ENCODE results near the gene TRIM15.

Gene TRIM15

DNA sequence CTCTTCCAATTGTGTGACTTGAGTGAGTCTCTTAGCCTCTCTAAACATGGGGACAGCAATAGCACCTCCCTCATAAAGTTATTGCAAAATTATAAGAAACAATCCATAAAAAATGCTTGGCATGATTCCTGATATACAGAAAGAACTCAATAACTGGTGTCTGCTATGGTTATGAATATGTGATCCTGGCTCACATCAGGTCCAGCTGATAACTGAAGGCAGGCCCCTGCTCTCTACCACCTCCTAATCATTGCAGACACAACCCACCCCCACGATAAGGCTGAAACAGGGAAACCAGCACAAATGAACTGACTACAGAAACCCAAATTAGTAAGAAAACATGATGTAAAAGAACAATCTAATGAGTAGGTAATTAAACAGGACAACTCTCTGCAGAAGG lies 5.4 kb downstream of the TRIM15 start:
- H3K4me3 ChIP-seq (ENCODE audit: low read length in 2 of 2), result no peak overlapping the region
- H2BK15ac ChIP-seq (ENCODE audit: low read length), result no peak overlapping the region
- H3K9me3 ChIP-seq (replicated peaks in 1 of 2; ENCODE audit: control insufficient read depth in 2 of 2, insufficient read depth in 1 of 2, low read depth in 1 of 2, low read length in 2 of 2), result no peaks in the 10 kb centered on the region
- no peak for DNase-seq (ENCODE audit: low spot score)
- H3K18ac ChIP-seq (ENCODE audit: low read length), result no peak overlapping the region
- no peak overlapping the region for H3K4me2 ChIP-seq (ENCODE audit: insufficient read depth, low read length, poor library complexity, severe bottlenecking)
- H2AK5ac ChIP-seq (ENCODE audit: low read depth, low read length), result no peak overlapping the region
- H2BK120ac ChIP-seq (ENCODE audit: low read depth, low read length), result no peak overlapping the region
- H3K14ac ChIP-seq (ENCODE audit: low read length), result no peak overlapping the region
- H3K23ac ChIP-seq (ENCODE audit: low read depth, low read length, poor library complexity), result no peak overlapping the region
- H3K27ac ChIP-seq (replicated peaks; ENCODE audit: low read length), result no peak overlapping the region
- WGBS, 2 donors (ENCODE audit: extremely low coverage in 2 of 2, insufficient read length in 2 of 2, insufficient replicate concordance in 1 of 2), result no CpG with 5 or more reads among the region's 1 CpG
- H4K8ac ChIP-seq (ENCODE audit: low read depth, low read length), result no peak overlapping the region
- H2BK5ac ChIP-seq (ENCODE audit: low read length), result no peak overlapping the region
- no peak overlapping the region for H2BK12ac ChIP-seq (ENCODE audit: low read length)
- H3K4me1 ChIP-seq (ENCODE audit: control insufficient read depth in 2 of 2, insufficient read depth in 1 of 2, low read depth in 1 of 2, low read length in 2 of 2), result peaks cover 0 to 2% of the 10 kb centered on the region in 2 donors
- H3K9ac ChIP-seq (ENCODE audit: low read depth, low read length, poor library complexity), result no peak overlapping the region
- H3K4ac ChIP-seq (ENCODE audit: low read length), result no peak overlapping the region
- no peaks in the 10 kb centered on the region for H3K36me3 ChIP-seq (replicated peaks in 1 of 2; ENCODE audit: control insufficient read depth in 2 of 2, insufficient read depth in 2 of 2, low read length in 2 of 2)
- H3K27me3 ChIP-seq (ENCODE audit: control insufficient read depth in 3 of 3, insufficient read depth in 3 of 3, low read depth in 1 of 3, low read length in 3 of 3), result peaks cover 0 to 70% (median 25%) of the 10 kb centered on the region in 3 experiments
- H4K91ac ChIP-seq (ENCODE audit: low read depth, low read length, poor library complexity), result no peak overlapping the region
- no peaks in the 10 kb centered on the region for H3K79me1 ChIP-seq (ENCODE audit: low read depth, low read length)
- no peak overlapping the region for H2AFZ ChIP-seq (ENCODE audit: low read length)

- Histone ChIP-seq H3K4me2 (ENCODE audit: insufficient read depth, low read length, poor library complexity, severe bottlenecking) (no peak overlapping the region), H3K4me3 (ENCODE audit: low read length in 2 of 2) (no peak overlapping the region), H2AK5ac (ENCODE audit: low read depth, low read length) (no peak overlapping the region), H3K27ac (replicated peaks; ENCODE audit: low read length) (no peak overlapping the region), H3K79me1 (ENCODE audit: low read depth, low read length) (no peaks in the 10 kb centered on the region), H2BK5ac (ENCODE audit: low read length) (no peak overlapping the region), H3K36me3 (replicated peaks in 1 of 2; ENCODE audit: control insufficient read depth in 2 of 2, insufficient read depth in 2 of 2, low read length in 2 of 2) (no peaks in the 10 kb centered on the region), H4K8ac (ENCODE audit: low read depth, low read length) (no peak overlapping the region), H3K18ac (ENCODE audit: low read length) (no peak overlapping the region), H3K4ac (ENCODE audit: low read length) (no peak overlapping the region), H3K9ac (ENCODE audit: low read depth, low read length, poor library complexity) (no peak overlapping the region), H2BK12ac (ENCODE audit: low read length) (no peak overlapping the region), H2AFZ (ENCODE audit: low read length) (no peak overlapping the region), H3K23ac (ENCODE audit: low read depth, low read length, poor library complexity) (no peak overlapping the region), H3K4me1 (ENCODE audit: control insufficient read depth in 2 of 2, insufficient read depth in 1 of 2, low read depth in 1 of 2, low read length in 2 of 2) (peaks cover 0 to 2% of the 10 kb centered on the region in 2 donors), H2BK15ac (ENCODE audit: low read length) (no peak overlapping the region), H2BK120ac (ENCODE audit: low read depth, low read length) (no peak overlapping the region), H4K91ac (ENCODE audit: low read depth, low read length, poor library complexity) (no peak overlapping the region), H3K14ac (ENCODE audit: low read length) (no peak overlapping the region), H3K9me3 (replicated peaks in 1 of 2; ENCODE audit: control insufficient read depth in 2 of 2, insufficient read depth in 1 of 2, low read depth in 1 of 2, low read length in 2 of 2) (no peaks in the 10 kb centered on the region), H3K27me3 (ENCODE audit: control insufficient read depth in 3 of 3, insufficient read depth in 3 of 3, low read depth in 1 of 3, low read length in 3 of 3) (peaks cover 0 to 74% (median 25%) of the 10 kb centered on the region in 3 experiments)
- no CpG with 5 or more reads among the region's 7 CpGs for WGBS, 2 donors (ENCODE audit: extremely low coverage in 2 of 2, insufficient read length in 2 of 2, insufficient replicate concordance in 1 of 2)
- peak; percentile 38 for DNase-seq (ENCODE audit: low spot score)
Observed at GRCh38 chr6:30169658-30170614, 6.6 kb downstream of the TRIM15 start.

GRCh38 chr6:30171677-30172471 lies 8.5 kb downstream of the TRIM15 start:
- Histone ChIP-seq H3K4me1 (ENCODE audit: control insufficient read depth in 2 of 2, insufficient read depth in 1 of 2, low read depth in 1 of 2, low read length in 2 of 2) (peaks cover 0 to 2% of the 10 kb centered on the region in 2 donors), H2BK12ac (ENCODE audit: low read length) (no peak overlapping the region), H2BK15ac (ENCODE audit: low read length) (no peak overlapping the region), H3K79me1 (ENCODE audit: low read depth, low read length) (no peaks in the 10 kb centered on the region), H3K18ac (ENCODE audit: low read length) (peak overlapping the region; percentile 82), H2AFZ (ENCODE audit: low read length) (peak overlapping the region; percentile 90), H2BK120ac (ENCODE audit: low read depth, low read length) (peak overlapping the region; percentile 29), H3K4me2 (ENCODE audit: insufficient read depth, low read length, poor library complexity, severe bottlenecking) (peak overlapping the region; percentile 59), H2BK5ac (ENCODE audit: low read length) (no peak overlapping the region), H3K27me3 (ENCODE audit: control insufficient read depth in 3 of 3, insufficient read depth in 3 of 3, low read depth in 1 of 3, low read length in 3 of 3) (peaks cover 0 to 86% (median 25%) of the 10 kb centered on the region in 3 experiments), H3K4me3 (ENCODE audit: low read length in 2 of 2) (peak overlapping the region; percentile 14 to 71), H2AK5ac (ENCODE audit: low read depth, low read length) (no peak overlapping the region), H3K4ac (ENCODE audit: low read length) (no peak overlapping the region), H4K91ac (ENCODE audit: low read depth, low read length, poor library complexity) (no peak overlapping the region), H3K36me3 (replicated peaks in 1 of 2; ENCODE audit: control insufficient read depth in 2 of 2, insufficient read depth in 2 of 2, low read length in 2 of 2) (no peaks in the 10 kb centered on the region), H3K23ac (ENCODE audit: low read depth, low read length, poor library complexity) (peak overlapping the region; percentile 68), H3K9me3 (replicated peaks in 1 of 2; ENCODE audit: control insufficient read depth in 2 of 2, insufficient read depth in 1 of 2, low read depth in 1 of 2, low read length in 2 of 2) (no peaks in the 10 kb centered on the region), H3K27ac (replicated peaks; ENCODE audit: low read length) (no peak overlapping the region), H3K14ac (ENCODE audit: low read length) (peak overlapping the region; percentile 9), H4K8ac (ENCODE audit: low read depth, low read length) (no peak overlapping the region), H3K9ac (ENCODE audit: low read depth, low read length, poor library complexity) (peak overlapping the region; percentile 65)
- no CpG with 5 or more reads among the region's 62 CpGs for WGBS, 2 donors (ENCODE audit: extremely low coverage in 2 of 2, insufficient read length in 2 of 2, insufficient replicate concordance in 1 of 2)
- DNase-seq (ENCODE audit: low spot score), result peak; percentile 17

GRCh38 chr6:30172681-30173080 lies 9.3 kb downstream of the TRIM15 start:
- H3K4me3 ChIP-seq (ENCODE audit: low read length in 2 of 2), result no peak overlapping the region
- no peak overlapping the region for H4K91ac ChIP-seq (ENCODE audit: low read depth, low read length, poor library complexity)
- peaks cover 0 to 2% of the 10 kb centered on the region in 2 donors for H3K4me1 ChIP-seq (ENCODE audit: control insufficient read depth in 2 of 2, insufficient read depth in 1 of 2, low read depth in 1 of 2, low read length in 2 of 2)
- WGBS, 2 donors (ENCODE audit: extremely low coverage in 2 of 2, insufficient read length in 2 of 2, insufficient replicate concordance in 1 of 2), result no CpG with 5 or more reads among the region's 4 CpGs
- no peaks in the 10 kb centered on the region for H3K79me1 ChIP-seq (ENCODE audit: low read depth, low read length)
- H2AK5ac ChIP-seq (ENCODE audit: low read depth, low read length), result no peak overlapping the region
- H3K4me2 ChIP-seq (ENCODE audit: insufficient read depth, low read length, poor library complexity, severe bottlenecking), result peak overlapping the region; percentile 59
- no peak overlapping the region for H3K9ac ChIP-seq (ENCODE audit: low read depth, low read length, poor library complexity)
- no peak overlapping the region for H2BK120ac ChIP-seq (ENCODE audit: low read depth, low read length)
- H3K23ac ChIP-seq (ENCODE audit: low read depth, low read length, poor library complexity), result no peak overlapping the region
- no peak overlapping the region for H2BK12ac ChIP-seq (ENCODE audit: low read length)
- H2BK15ac ChIP-seq (ENCODE audit: low read length), result no peak overlapping the region
- DNase-seq (ENCODE audit: low spot score), result no peak
- no peak overlapping the region for H3K14ac ChIP-seq (ENCODE audit: low read length)
- no peaks in the 10 kb centered on the region for H3K36me3 ChIP-seq (replicated peaks in 1 of 2; ENCODE audit: control insufficient read depth in 2 of 2, insufficient read depth in 2 of 2, low read length in 2 of 2)
- no peak overlapping the region for H3K27ac ChIP-seq (replicated peaks; ENCODE audit: low read length)
- H4K8ac ChIP-seq (ENCODE audit: low read depth, low read length), result no peak overlapping the region
- H2AFZ ChIP-seq (ENCODE audit: low read length), result no peak overlapping the region
- peaks cover 0 to 80% (median 25%) of the 10 kb centered on the region in 3 experiments for H3K27me3 ChIP-seq (ENCODE audit: control insufficient read depth in 3 of 3, insufficient read depth in 3 of 3, low read depth in 1 of 3, low read length in 3 of 3)
- no peaks in the 10 kb centered on the region for H3K9me3 ChIP-seq (replicated peaks in 1 of 2; ENCODE audit: control insufficient read depth in 2 of 2, insufficient read depth in 1 of 2, low read depth in 1 of 2, low read length in 2 of 2)
- no peak overlapping the region for H2BK5ac ChIP-seq (ENCODE audit: low read length)
- no peak overlapping the region for H3K18ac ChIP-seq (ENCODE audit: low read length)
- no peak overlapping the region for H3K4ac ChIP-seq (ENCODE audit: low read length)

Measured in neuronal stem cell (in vitro differentiated cells).